HG03439 (cell line): ENCODE results near the gene GRWD1.
"Not testable (repeated sequence)": the region's sequence is repeated elsewhere in the genome, so short reads cannot be mapped to it uniquely, and the experiment has no call there.

Experiments
- ATAC-seq: cut with Tn5 transposase; IDR thresholded peaks from one replicate; pipeline ENCODE4 v1.9.1; 2021; ENCODE audit warnings: mild to moderate bottlenecking, moderate library complexity; ENCODE audit not compliant: unreplicated experiment

Gene GRWD1

GRCh38 chr19:48478339-48479256 is 32.8 kb downstream of the GRWD1 start:
- no peak for ATAC-seq

- ATAC-seq = no peak
Observed at GRCh38 chr19:48479686-48480085, 33.9 kb downstream of the GRWD1 start.

- no peak for ATAC-seq
Observed at GRCh38 chr19:48480183-48480557, 34.4 kb downstream of the GRWD1 start.

- ATAC-seq = no peak
Observed at GRCh38 chr19:48480558-48481500, 35.0 kb downstream of the GRWD1 start.

- no peak for ATAC-seq
Observed at GRCh38 chr19:48481846-48482639, 36.3 kb downstream of the GRWD1 start.

GRCh38 chr19:48483301-48483700 is 37.5 kb downstream of the GRWD1 start:
- ATAC-seq = no peak

- ATAC-seq = no peak
Observed at GRCh38 chr19:48484247-48484893, 38.6 kb downstream of the GRWD1 start.

- no peak for ATAC-seq
Observed at GRCh38 chr19:48484931-48485612, 39.3 kb downstream of the GRWD1 start.

GRCh38 chr19:48486706-48487105 is 40.9 kb downstream of the GRWD1 start:
- ATAC-seq = not testable (repeated sequence)

GRCh38 chr19:48487544-48487943 is 41.8 kb downstream of the GRWD1 start:
- no peak for ATAC-seq

- ATAC-seq = no peak
Observed at GRCh38 chr19:48487948-48488347, 42.2 kb downstream of the GRWD1 start.

- ATAC-seq = not testable (repeated sequence)
Observed at GRCh38 chr19:48488478-48488877, 42.7 kb downstream of the GRWD1 start.

GRCh38 chr19:48489608-48490216 is 43.9 kb downstream of the GRWD1 start:
- no peak for ATAC-seq

GRCh38 chr19:48490981-48491792 is 45.4 kb downstream of the GRWD1 start:
- ATAC-seq = no peak

GRCh38 chr19:48491793-48492123 is 46.0 kb downstream of the GRWD1 start:
- no peak for ATAC-seq

- peak; percentile 62 for ATAC-seq
Observed at GRCh38 chr19:48492925-48493717, 47.3 kb downstream of the GRWD1 start.

GRCh38 chr19:48493718-48494401 is 48.1 kb downstream of the GRWD1 start:
- no peak for ATAC-seq
